Lower leg skin (tissue), 4 donors: ENCODE measurements around the gene FNIP2. TPM values are rescaled to one million over a fixed set of nuclear protein-coding genes. Genes with fewer than 3 reads are reported as not detected.

Experiments used
- total RNA-seq, 4 donors: library from RNA; depleted of rRNA; stranded (reverse); fragments of >200 nt; gene quantifications; one replicate each; pipeline ENCODE4 v1.1.0, GENCODE V29; 2016

Gene FNIP2
- total RNA-seq, 4 donors from 2014 or later = 20.5 to 47.5 (median 38.8) TPM

Other genes starting within 250 kb of the FNIP2 start
- under 1 TPM in 1 of 4 donors, not detected in 3; 0.10 TPM for gene RXFP1, start 247.1 kb upstream of the FNIP2 start, total RNA-seq
- 1 to 10 TPM; 1.1 to 3.1 (median 1.5) TPM for gene C4orf46, start 97.1 kb upstream of the FNIP2 start, total RNA-seq
- 100 to 1,000 TPM in 1 of 4 donors, 10 to 100 TPM in 3; 34.6 to 118 (median 58.4) TPM for gene ETFDH, start 96.7 kb upstream of the FNIP2 start, total RNA-seq
- 10 to 100 TPM; 10.6 to 24.1 (median 17.9) TPM for gene PPID, start 45.6 kb upstream of the FNIP2 start, total RNA-seq